ENCODE results near the gene UHRF1. TPM values are rescaled to one million over a fixed set of nuclear protein-coding genes. Genes with fewer than 3 reads are reported as not detected.
"Not testable (repeated sequence)": the region's sequence is repeated elsewhere in the genome, so short reads cannot be mapped to it uniquely, and the experiment has no call there.

The UHRF1 gene
- total RNA-seq, 4 donors from 2014 or later: 3.4 to 21.7 (median 11.5) TPM

- no peaks in the 10 kb centered on the region for H3K27me3 ChIP-seq
- H3K4me3 ChIP-seq: no peak overlapping the region
- WGBS, 2 donors: 94 to 100% methylated on average over 3 to 6 of the region's 8 CpGs
- H3K36me3 ChIP-seq: peaks cover 0 to 6% (median 0%) of the 10 kb centered on the region in 3 donors
- no peak for TF ChIP-seq POLR2A (IDR thresholded peaks at IDR 0.05)
- TF ChIP-seq CTCF (IDR thresholded peaks at IDR 0.05): no peak
- DNase-seq: no peak
- intact Hi-C loops (cut with DNase I): no loop called here
- H3K27ac ChIP-seq: no peak overlapping the region
- no peaks in the 10 kb centered on the region for H3K4me1 ChIP-seq
- no peaks in the 10 kb centered on the region for H3K9me3 ChIP-seq
Measured at GRCh38 chr19:4935444-4935843, 26.1 kb downstream of the UHRF1 start.

GRCh38 chr19:4937060-4937459 lies 27.8 kb downstream of the UHRF1 start:
- WGBS, 2 donors: 85 to 86% methylated on average over 7 of the region's 7 CpGs
- Histone ChIP-seq H3K4me1 (no peaks in the 10 kb centered on the region), H3K36me3 (peaks cover 0 to 6% (median 0%) of the 10 kb centered on the region in 3 donors), H3K27ac (no peak overlapping the region), H3K27me3 (no peaks in the 10 kb centered on the region), H3K9me3 (no peaks in the 10 kb centered on the region), H3K4me3 (no peak overlapping the region)
- no peak for TF ChIP-seq CTCF (IDR thresholded peaks at IDR 0.05)
- no peak for TF ChIP-seq POLR2A (IDR thresholded peaks at IDR 0.05)
- no peak for DNase-seq
- intact Hi-C loops (cut with DNase I): no loop called here

GRCh38 chr19:4938461-4938860 lies 29.2 kb downstream of the UHRF1 start:
- H3K27me3 ChIP-seq; H3K9me3 ChIP-seq; DNase-seq; intact Hi-C loops (cut with DNase I); H3K4me3 ChIP-seq; H3K27ac ChIP-seq; H3K4me1 ChIP-seq; H3K36me3 ChIP-seq: not testable (repeated sequence)
- WGBS, 2 donors: 93 to 95% methylated on average over 4 of the region's 4 CpGs

- Histone ChIP-seq H3K9me3 (no peaks in the 10 kb centered on the region), H3K4me1 (no peaks in the 10 kb centered on the region), H3K4me3 (no peak overlapping the region), H3K36me3 (no peaks in the 10 kb centered on the region), H3K27ac (no peak overlapping the region), H3K27me3 (no peaks in the 10 kb centered on the region)
- no peak for DNase-seq
- intact Hi-C loops (cut with DNase I): no loop called here
- TF ChIP-seq CTCF (IDR thresholded peaks at IDR 0.05) (no peak), POLR2A (IDR thresholded peaks at IDR 0.05) (no peak)
- 90 to 99% methylated on average over 2 to 7 of the region's 7 CpGs for WGBS, 2 donors
Measured at GRCh38 chr19:4939466-4939865, 30.2 kb downstream of the UHRF1 start.

- H3K36me3 ChIP-seq; intact Hi-C loops (cut with DNase I); DNase-seq; H3K9me3 ChIP-seq; H3K27ac ChIP-seq; H3K4me3 ChIP-seq; H3K27me3 ChIP-seq; H3K4me1 ChIP-seq: not testable (repeated sequence)
- WGBS, 2 donors: 96 to 100% methylated on average over 3 to 7 of the region's 35 CpGs
Measured at GRCh38 chr19:4941638-4942169, 32.4 kb downstream of the UHRF1 start.

DNA sequence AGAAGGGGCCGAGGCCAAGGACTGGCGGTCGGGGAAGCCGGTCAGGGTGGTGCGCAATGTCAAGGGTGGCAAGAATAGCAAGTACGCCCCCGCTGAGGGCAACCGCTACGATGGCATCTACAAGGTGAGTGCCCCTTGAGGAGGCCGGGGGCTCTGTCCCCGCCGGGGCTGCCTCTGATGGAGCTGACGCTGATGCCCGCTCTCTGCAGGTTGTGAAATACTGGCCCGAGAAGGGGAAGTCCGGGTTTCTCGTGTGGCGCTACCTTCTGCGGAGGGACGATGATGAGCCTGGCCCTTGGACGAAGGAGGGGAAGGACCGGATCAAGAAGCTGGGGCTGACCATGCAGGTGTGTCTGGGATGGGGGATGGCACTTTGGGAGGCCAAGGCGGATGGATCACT lies 41.3 kb downstream of the UHRF1 start:
- H3K36me3 ChIP-seq; DNase-seq; H3K9me3 ChIP-seq; H3K4me3 ChIP-seq; H3K27me3 ChIP-seq; H3K27ac ChIP-seq; H3K4me1 ChIP-seq; intact Hi-C loops (cut with DNase I): not testable (repeated sequence)
- 96 to 98% methylated on average over 9 to 12 of the region's 23 CpGs for WGBS, 2 donors

GRCh38 chr19:4951656-4952055 lies 42.4 kb downstream of the UHRF1 start:
- no peaks in the 10 kb centered on the region for H3K27me3 ChIP-seq
- TF ChIP-seq POLR2A (IDR thresholded peaks at IDR 0.05) (no peak), CTCF (IDR thresholded peaks at IDR 0.05) (no peak)
- intact Hi-C loops (cut with DNase I): no loop called here
- no peaks in the 10 kb centered on the region for H3K4me1 ChIP-seq
- no peak overlapping the region for H3K27ac ChIP-seq
- no peak overlapping the region for H3K4me3 ChIP-seq
- WGBS, 2 donors: 83 to 88% methylated on average over 11 of the region's 11 CpGs
- DNase-seq: no peak
- peaks cover 0 to 8% (median 0%) of the 10 kb centered on the region in 3 donors for H3K36me3 ChIP-seq
- no peaks in the 10 kb centered on the region for H3K9me3 ChIP-seq

Data from esophagus squamous epithelium (tissue), 5 donors.